Naive B cell (primary cell): Measurements from ENCODE around the gene OR5H2. TPM values are rescaled to one million over a fixed set of nuclear protein-coding genes. Genes with fewer than 3 reads are reported as not detected.
"Not testable (repeated sequence)": the region's sequence is repeated elsewhere in the genome, so short reads cannot be mapped to it uniquely, and the experiment has no call there.

Experiments used
- ATAC-seq, 2 donors: fragments of 150-1000 bp; cut with Tn5 transposase; 2 replicates each; pipeline ENCODE4 v1.10.0; 2021; ENCODE audit warnings: low read depth in 2 of 2, mild to moderate bottlenecking in 2 of 2, moderate library complexity in 2 of 2
- DNase-seq: peaks from one replicate; pipeline ENCODE4 v3.0.0; 2022
- H3K27ac Mint-ChIP-seq, 6 donors: one replicate each; pipeline ENCODE4 v1.8.0; 2020 to 2022; ENCODE audit warnings: mild to moderate bottlenecking in 6 of 6, mixed read lengths in 6 of 6, moderate library complexity in 5 of 6, inconsistent platforms in 2 of 6
- H3K27me3 Mint-ChIP-seq, 3 donors: one replicate each; pipeline ENCODE4 v1.8.0; 2021 to 2022; ENCODE audit warnings: mixed read lengths in 3 of 3, mild to moderate bottlenecking in 1 of 3
- H3K36me3 Mint-ChIP-seq, 2 donors: one replicate each; pipeline ENCODE4 v1.8.0; 2020 to 2022; ENCODE audit warnings: mixed read lengths in 2 of 2, inconsistent platforms in 1 of 2, mild to moderate bottlenecking in 1 of 2
- H3K4me1 Mint-ChIP-seq, 3 donors: one replicate each; pipeline ENCODE4 v1.8.0; 2020 to 2022; ENCODE audit warnings: mixed read lengths in 3 of 3, inconsistent platforms in 1 of 3, mild to moderate bottlenecking in 1 of 3, moderate library complexity in 1 of 3
- H3K4me3 Mint-ChIP-seq, 8 donors: one replicate each; pipeline ENCODE4 v1.8.0; 2020 to 2022; ENCODE audit warnings: mild to moderate bottlenecking in 8 of 8, mixed read lengths in 8 of 8, moderate library complexity in 8 of 8, inconsistent platforms in 2 of 8
- H3K9me3 Mint-ChIP-seq, 7 donors: one replicate each; pipeline ENCODE4 v1.8.0; 2020 to 2022; ENCODE audit warnings: mixed read lengths in 7 of 7, mild to moderate bottlenecking in 5 of 7, inconsistent platforms in 2 of 7, moderate library complexity in 1 of 7
- polyA plus RNA-seq, 6 donors: library from polyadenylated mRNA; unstranded; fragments of 300-500 nt; fragmentation: Illumina TruSeq; gene quantifications; one replicate each; pipeline ENCODE4 v1.2.3, GENCODE V29; 2021; ENCODE audit warnings: low read depth in 6 of 6

The OR5H2 gene
- polyA plus RNA-seq, result not detected

DNA sequence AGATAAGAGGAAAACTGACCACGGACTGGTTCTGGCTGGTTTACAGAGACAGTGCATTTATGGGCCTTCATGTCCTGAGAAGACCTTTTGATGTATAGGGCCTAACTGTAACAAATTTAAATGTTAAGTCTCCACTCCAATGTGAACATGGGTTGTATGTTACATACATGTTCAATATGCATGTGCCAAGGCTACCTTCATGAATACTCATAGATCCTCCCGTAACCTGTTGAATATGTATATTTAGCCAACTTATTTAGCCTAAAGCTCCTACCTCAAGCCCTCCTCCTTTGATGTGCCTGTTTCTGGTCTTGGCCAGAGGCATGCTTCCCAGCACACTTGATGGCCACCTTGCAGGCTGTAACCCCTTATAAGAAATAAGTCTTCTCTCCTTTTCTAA, at the start of gene OR5H2:
Gene OR5H2, plus strand, starts transcription at position 301 of the 400 bp plus-strand sequence. CDS start 398 bp downstream, outside the sequence.
- H3K27ac Mint-ChIP-seq, result no peak within 1 kb of the TSS
- H3K9me3 Mint-ChIP-seq, result peaks cover 0 to 2% (median 0%) of the 10 kb centered on the region in 7 donors
- DNase-seq, result no peak
- no peaks in the 10 kb centered on the region for H3K4me1 Mint-ChIP-seq
- H3K27me3 Mint-ChIP-seq, result no peaks in the 10 kb centered on the region
- no peaks in the 10 kb centered on the region for H3K36me3 Mint-ChIP-seq
- no peak within 1 kb of the TSS for H3K4me3 Mint-ChIP-seq
- no peak for ATAC-seq

DNA sequence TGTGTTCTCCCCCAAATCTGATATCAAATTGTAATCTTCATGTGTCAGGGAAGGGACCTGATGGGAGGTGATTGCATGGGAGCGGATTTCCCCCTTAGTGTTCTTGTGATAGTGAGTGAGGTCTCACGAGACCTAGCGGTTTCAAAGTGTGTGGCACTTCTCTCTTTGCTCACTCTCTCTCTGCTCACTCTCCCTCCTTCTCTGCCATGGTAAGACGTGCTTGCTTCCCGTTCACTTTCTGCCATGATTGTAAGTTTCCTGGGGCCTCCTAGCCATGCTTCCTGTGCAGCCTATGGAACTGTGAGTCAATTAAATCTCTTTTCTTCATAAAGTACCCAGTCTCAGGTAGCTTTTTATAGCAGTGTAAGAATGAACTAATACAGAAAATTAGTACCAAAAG, 48.8 kb upstream of the OR5H2 start:
- Mint-ChIP-seq H3K36me3 (no peaks in the 10 kb centered on the region), H3K27me3 (no peaks in the 10 kb centered on the region), H3K27ac (no peak overlapping the region), H3K9me3 (peaks cover 0 to 5% (median 0%) of the 10 kb centered on the region in 7 donors), H3K4me1 (no peaks in the 10 kb centered on the region), H3K4me3 (no peak overlapping the region)
- no peak for ATAC-seq
- no peak for DNase-seq

DNA sequence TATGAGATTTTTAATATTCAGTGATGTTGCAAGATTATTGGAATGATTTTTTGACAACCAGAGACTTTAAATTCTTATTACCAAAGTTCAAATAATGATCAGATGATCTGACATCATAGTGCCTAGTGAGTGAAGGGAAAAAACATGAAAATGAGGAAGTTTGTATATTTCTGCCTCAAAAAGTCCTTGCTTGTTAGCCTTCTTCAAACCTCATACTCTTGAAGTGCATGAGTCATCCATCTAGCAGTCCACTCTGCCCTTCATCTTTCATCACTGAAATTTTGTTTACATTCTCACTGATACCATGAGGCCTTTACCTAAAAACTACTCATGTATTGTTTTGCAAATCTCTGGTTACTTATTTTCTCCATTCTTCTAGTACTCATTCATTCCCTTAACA, 42.2 kb upstream of the OR5H2 start:
- DNase-seq, result no peak
- Mint-ChIP-seq H3K36me3 (no peaks in the 10 kb centered on the region), H3K27ac (no peak overlapping the region)

DNA sequence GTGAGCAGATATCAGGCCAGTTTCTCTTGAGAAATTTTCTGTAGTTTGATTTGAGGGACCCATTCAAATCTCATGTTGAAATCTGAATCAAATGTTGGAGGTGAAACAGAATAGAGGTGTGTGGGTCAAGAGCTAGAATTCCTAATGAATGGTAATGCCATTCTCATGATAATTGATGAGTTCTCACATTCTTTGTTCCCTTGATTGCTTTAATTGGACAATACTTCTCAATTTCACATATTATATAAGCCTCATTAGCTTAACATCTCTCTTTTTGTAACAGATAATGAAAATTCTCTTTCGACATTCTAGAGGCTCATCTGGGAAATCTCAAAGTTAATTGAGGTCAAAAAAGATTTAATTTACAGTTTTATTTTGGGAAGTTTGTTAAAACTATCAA, 40.1 kb upstream of the OR5H2 start:
- no peaks in the 10 kb centered on the region for H3K27me3 Mint-ChIP-seq
- H3K9me3 Mint-ChIP-seq, result peaks cover 0 to 10% (median 3%) of the 10 kb centered on the region in 7 donors
- H3K27ac Mint-ChIP-seq, result no peak overlapping the region
- no peak overlapping the region for H3K4me3 Mint-ChIP-seq
- no peaks in the 10 kb centered on the region for H3K36me3 Mint-ChIP-seq
- ATAC-seq (no peak), DNase-seq (no peak)
- no peaks in the 10 kb centered on the region for H3K4me1 Mint-ChIP-seq

More for the DNA sequence above, 42.2 kb upstream of the OR5H2 start:
- no peaks in the 10 kb centered on the region for H3K27me3 Mint-ChIP-seq
- ATAC-seq, result no peak
- no peaks in the 10 kb centered on the region for H3K4me1 Mint-ChIP-seq
- H3K4me3 Mint-ChIP-seq, result no peak overlapping the region
- peaks cover 0 to 8% (median 1%) of the 10 kb centered on the region in 7 donors for H3K9me3 Mint-ChIP-seq

DNA sequence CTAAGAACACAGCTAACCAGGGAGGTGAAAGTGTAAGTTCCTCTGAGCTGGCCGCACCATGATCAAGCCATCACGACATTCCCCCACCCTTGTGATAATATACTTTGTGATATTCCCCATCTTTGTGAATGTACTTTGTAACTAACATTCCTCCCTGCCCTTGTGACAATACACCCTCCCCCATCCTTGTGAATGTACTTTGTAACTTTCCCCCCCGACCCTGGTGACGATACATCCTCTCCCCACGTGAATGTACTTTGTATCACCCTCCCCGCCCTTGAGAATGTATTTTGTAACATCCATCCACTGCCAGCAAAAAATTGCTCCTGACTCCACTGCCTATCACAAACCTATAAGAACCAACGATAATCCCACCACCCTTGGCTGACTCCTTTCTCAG, 38.5 kb upstream of the OR5H2 start:
- H3K4me1 Mint-ChIP-seq, result no peaks in the 10 kb centered on the region
- no peak for DNase-seq
- no peak overlapping the region for H3K27ac Mint-ChIP-seq
- no peak overlapping the region for H3K4me3 Mint-ChIP-seq
- H3K36me3 Mint-ChIP-seq, result no peaks in the 10 kb centered on the region
- no peaks in the 10 kb centered on the region for H3K27me3 Mint-ChIP-seq
- peaks cover 0 to 10% (median 3%) of the 10 kb centered on the region in 7 donors for H3K9me3 Mint-ChIP-seq
- no peak for ATAC-seq

DNA sequence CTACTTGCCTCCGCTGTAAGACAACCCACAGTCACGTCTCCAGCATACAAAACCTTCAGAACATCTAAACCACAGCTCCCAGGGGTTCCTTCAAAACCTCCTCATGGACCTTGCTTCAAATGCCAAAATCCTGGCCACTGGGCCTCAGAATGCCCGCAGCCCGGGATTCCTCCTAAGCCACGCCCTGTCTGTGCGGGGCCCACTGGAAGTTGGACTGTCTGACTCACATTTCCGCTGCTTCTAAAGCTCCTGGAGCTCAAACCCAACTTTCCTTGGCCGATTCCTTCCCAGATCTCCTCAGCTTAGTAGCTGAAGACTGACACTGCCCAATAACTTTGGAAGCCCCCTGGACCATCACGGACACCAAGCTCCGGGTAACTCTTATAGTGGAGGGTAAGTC, 36.2 kb upstream of the OR5H2 start:
- H3K36me3 Mint-ChIP-seq, result no peaks in the 10 kb centered on the region
- H3K27ac Mint-ChIP-seq, result no peak overlapping the region
- no peaks in the 10 kb centered on the region for H3K4me1 Mint-ChIP-seq
- ATAC-seq (no peak), DNase-seq (no peak)
- no peak overlapping the region for H3K4me3 Mint-ChIP-seq
- H3K27me3 Mint-ChIP-seq, result no peaks in the 10 kb centered on the region
- peaks cover 0 to 10% (median 3%) of the 10 kb centered on the region in 7 donors for H3K9me3 Mint-ChIP-seq

DNA sequence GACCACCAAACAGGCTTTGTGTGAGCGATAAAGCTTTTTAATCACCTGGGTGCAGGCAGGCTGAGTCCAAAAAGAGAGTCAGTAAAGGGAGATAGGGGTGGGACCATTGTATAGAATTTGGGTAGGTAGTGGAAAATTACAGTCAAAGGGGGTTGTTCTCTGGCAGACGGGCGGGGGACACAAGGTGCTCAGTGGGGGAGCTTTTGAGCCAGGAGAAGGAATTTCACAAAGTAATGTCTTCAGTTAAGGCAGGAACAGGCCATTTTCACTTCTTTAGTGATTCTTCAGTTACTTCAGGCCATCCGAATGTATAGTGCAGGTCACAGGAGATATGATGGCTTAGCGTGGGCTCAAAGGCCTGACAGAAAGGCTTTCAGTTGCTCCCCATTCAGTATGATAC, 26.3 kb upstream of the OR5H2 start:
- not testable (repeated sequence) for DNase-seq, H3K36me3 Mint-ChIP-seq, ATAC-seq, H3K4me3 Mint-ChIP-seq, H3K27ac Mint-ChIP-seq, H3K27me3 Mint-ChIP-seq, H3K4me1 Mint-ChIP-seq
- peaks cover 0 to 16% (median 6%) of the 10 kb centered on the region in 7 donors for H3K9me3 Mint-ChIP-seq

DNA sequence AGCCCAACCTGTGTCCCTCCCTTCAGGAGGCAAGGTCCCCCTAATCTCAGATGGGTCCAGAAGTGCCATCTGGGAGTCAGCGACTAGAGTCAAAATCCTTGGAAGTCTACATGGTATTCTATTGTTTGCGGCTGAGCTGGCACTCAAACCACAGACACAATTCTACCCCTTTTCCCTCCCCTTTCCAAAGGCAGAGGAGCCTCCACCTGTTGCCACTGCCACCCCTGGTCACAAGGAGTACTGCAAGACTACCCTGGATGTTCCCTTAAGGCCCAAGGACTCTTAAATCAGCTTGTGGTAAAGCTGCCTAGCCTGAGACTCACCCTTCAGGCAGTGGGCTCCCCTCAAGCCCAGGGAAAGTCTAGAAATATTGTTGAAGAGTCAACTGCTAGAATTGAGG, 22.6 kb upstream of the OR5H2 start:
- no peak for DNase-seq
- Mint-ChIP-seq H3K4me1 (no peaks in the 10 kb centered on the region), H3K36me3 (no peaks in the 10 kb centered on the region), H3K27me3 (no peaks in the 10 kb centered on the region), H3K27ac (no peak overlapping the region), H3K9me3 (peaks cover 0 to 7% (median 3%) of the 10 kb centered on the region in 7 donors), H3K4me3 (no peak overlapping the region)
- no peak for ATAC-seq

DNA sequence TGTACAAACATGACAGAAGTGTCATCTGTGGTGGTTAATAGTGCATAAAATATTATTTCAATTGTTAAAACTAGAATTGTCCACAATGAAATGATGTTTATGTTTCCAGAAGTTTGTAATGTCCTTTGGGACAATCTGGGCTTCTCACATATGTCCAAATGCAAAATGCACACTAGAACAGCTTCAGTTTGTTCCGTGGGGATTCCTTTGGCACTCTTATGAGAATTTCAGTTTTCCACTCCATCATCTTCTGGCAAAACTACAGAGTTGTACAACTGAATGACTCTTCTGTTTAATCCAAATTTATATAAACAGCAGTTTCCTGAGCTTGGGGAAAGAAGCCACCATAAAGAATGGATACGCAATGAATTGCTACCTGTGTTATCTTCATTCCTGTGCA, 20.3 kb upstream of the OR5H2 start:
- H3K4me3 Mint-ChIP-seq, result no peak overlapping the region
- DNase-seq (no peak), ATAC-seq (no peak)
- H3K36me3 Mint-ChIP-seq, result no peaks in the 10 kb centered on the region
- H3K4me1 Mint-ChIP-seq, result no peaks in the 10 kb centered on the region
- no peaks in the 10 kb centered on the region for H3K27me3 Mint-ChIP-seq
- H3K9me3 Mint-ChIP-seq, result peaks cover 0 to 7% (median 3%) of the 10 kb centered on the region in 7 donors
- H3K27ac Mint-ChIP-seq, result no peak overlapping the region

DNA sequence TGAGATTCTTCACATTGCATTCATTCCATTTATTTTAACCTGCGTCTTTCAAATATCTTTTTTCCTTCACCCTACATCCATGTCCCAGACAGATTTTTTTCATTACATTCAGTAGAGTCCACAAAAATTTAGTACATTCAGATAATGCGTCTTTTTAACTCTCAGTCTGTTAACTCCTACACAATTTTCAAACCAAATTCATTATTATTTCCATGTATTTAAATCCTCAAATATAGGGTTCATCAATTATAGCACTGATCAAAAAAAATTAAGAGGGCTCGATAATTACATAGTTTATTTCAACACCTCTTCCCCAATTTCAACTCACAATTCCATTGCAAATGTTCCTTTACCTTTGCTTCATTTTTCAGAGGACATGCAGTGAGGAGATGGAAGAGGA, 18.4 kb upstream of the OR5H2 start, which contains the start of gene OR5H6:
Gene OR5H6, plus strand, starts transcription at position 301 of the 400 bp plus-strand sequence. Its CDS starts 89 bp downstream, at position 390.
- Mint-ChIP-seq H3K36me3 (no peaks in the 10 kb centered on the region), H3K27ac (no peak within 1 kb of the TSS), H3K27me3 (no peaks in the 10 kb centered on the region), H3K9me3 (peaks cover 0 to 9% (median 1%) of the 10 kb centered on the region in 7 donors), H3K4me3 (no peak within 1 kb of the TSS), H3K4me1 (no peaks in the 10 kb centered on the region)
- DNase-seq, result no peak
- no peak for ATAC-seq

DNA sequence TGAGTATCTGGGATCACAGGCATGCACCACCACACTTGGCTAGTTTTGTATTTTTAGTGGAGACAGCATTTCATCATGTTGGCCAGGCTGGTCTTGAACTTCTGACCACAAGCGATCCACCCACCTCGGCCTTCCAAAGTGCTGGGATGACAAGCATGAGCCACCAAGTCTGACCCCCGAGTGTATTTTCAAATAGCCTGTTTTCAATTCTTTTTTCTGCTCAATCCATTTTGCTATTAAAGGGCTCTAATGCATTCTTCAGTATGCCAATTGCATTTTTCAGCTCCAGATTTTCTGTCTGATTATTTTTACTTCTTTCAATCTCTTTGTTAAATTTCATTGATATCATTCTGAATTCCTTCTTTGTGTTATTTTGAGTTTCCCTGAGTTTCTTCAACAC, 12.5 kb upstream of the OR5H2 start:
- Mint-ChIP-seq H3K36me3 (peaks cover 5 to 15% of the 10 kb centered on the region in 2 donors), H3K9me3 (peaks cover 12 to 29% (median 15%) of the 10 kb centered on the region in 7 donors), H3K4me3 (no peak overlapping the region), H3K27ac (no peak overlapping the region), H3K4me1 (no peaks in the 10 kb centered on the region), H3K27me3 (no peaks in the 10 kb centered on the region)
- no peak for ATAC-seq
- no peak for DNase-seq

DNA sequence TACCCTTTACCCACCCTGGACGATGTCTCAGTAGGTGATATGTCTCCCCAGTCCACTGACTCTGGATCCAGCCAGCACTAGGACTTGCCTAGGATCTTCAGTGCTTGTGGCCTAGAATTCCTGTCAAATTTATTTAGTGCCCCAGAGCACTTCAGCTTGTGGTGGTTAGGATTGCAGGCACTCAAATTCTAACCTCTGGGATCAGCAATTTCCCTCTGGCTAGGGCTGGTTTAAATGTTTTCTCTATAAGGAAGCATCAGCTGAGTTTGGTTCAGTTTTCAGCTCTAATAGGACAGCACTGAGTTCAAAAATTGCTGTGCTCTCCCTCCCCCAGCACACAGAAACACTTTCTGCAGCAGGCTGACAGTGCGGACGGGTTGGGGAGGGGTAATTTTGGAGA, 10.2 kb upstream of the OR5H2 start:
- ATAC-seq, result no peak
- no peak for DNase-seq
- H3K4me3 Mint-ChIP-seq, result no peak overlapping the region
- peaks cover 12 to 29% (median 15%) of the 10 kb centered on the region in 7 donors for H3K9me3 Mint-ChIP-seq
- H3K27ac Mint-ChIP-seq, result no peak overlapping the region
- H3K27me3 Mint-ChIP-seq, result no peaks in the 10 kb centered on the region
- no peaks in the 10 kb centered on the region for H3K4me1 Mint-ChIP-seq
- peaks cover 5 to 15% of the 10 kb centered on the region in 2 donors for H3K36me3 Mint-ChIP-seq

DNA sequence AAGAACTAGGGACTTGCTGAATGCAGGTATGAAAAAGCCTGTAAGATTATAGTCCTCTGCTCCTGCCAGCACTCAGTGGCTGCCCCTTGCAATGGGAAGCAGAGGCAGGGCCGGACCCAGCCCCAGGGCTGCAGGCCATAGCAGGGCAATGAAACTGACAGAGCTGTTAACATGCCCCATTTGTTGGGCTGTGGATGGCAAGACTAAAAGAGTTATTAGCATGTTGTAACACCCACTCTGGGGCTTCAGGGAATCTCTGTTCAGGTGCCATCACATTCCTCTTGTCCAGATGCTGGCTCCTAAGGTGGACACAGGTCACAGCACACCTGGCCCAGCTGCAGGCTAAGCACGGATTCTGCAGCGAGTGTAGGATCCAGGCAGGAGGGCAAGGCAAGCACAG, 7.4 kb upstream of the OR5H2 start:
- H3K4me1 Mint-ChIP-seq, result no peaks in the 10 kb centered on the region

DNA sequence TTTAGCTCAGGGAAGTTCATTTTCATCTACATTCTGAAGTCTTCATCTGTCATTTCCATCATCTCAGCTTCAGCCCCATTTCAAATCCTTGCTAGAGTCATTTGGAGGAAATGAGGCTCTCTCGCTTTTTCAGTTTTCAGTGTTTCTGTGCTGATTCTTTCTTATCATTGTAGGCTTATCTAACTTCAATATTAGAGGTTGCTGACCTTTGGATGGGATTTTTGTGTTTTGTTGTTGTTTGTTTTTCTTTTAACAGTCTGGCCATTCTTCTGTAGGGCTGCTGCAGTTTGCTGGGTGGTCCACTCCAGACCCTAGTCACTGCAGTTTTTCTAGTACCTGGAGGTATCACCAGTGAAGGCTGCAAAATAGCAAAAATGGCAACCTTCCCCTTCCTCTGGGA, 8.6 kb downstream of the OR5H2 start:
- peaks cover 0 to 8% (median 3%) of the 10 kb centered on the region in 7 donors for H3K9me3 Mint-ChIP-seq
- no peak for ATAC-seq
- no peaks in the 10 kb centered on the region for H3K4me1 Mint-ChIP-seq
- H3K36me3 Mint-ChIP-seq, result no peaks in the 10 kb centered on the region
- H3K4me3 Mint-ChIP-seq, result no peak overlapping the region
- no peak for DNase-seq
- H3K27me3 Mint-ChIP-seq, result no peaks in the 10 kb centered on the region
- H3K27ac Mint-ChIP-seq, result no peak overlapping the region

More for the DNA sequence above, 7.4 kb upstream of the OR5H2 start:
- Mint-ChIP-seq H3K36me3 (peaks cover 5 to 11% of the 10 kb centered on the region in 2 donors), H3K27ac (no peak overlapping the region), H3K4me3 (no peak overlapping the region), H3K27me3 (no peaks in the 10 kb centered on the region), H3K9me3 (peaks cover 5 to 18% (median 11%) of the 10 kb centered on the region in 7 donors)
- ATAC-seq (no peak), DNase-seq (no peak)
